HCT116 (cell line): ENCODE data around the gene TBC1D16. TPM values are rescaled to one million over a fixed set of nuclear protein-coding genes. Genes with fewer than 3 reads are reported as not detected.

ENCODE experiments used
- ATAC-seq: fragments of 200-7000 bp; cut with Tn5 transposase; 2 replicates; pipeline ENCODE4 v1.9.1; 2020; ENCODE audit warnings: mild to moderate bottlenecking, moderate library complexity
- BruUV-seq: library from RNA; stranded (reverse); fragments of 400-500 nt; replicated peaks from 2 replicates; lab custom pipeline; 2021; lab: Mats Ljungman, UMichigan
- CTCF ChIA-PET: fragments of 300-600 bp; sonication (Branson Sonifier 250); formaldehyde crosslinking; loops from one replicate; lab custom pipeline; 2021; ENCODE audit warnings: antibody characterized with exemption; lab: Charles Lee
- POLR2A ChIA-PET: fragments of 300-600, 350-600 bp; sonication (Branson Sonifier 250); formaldehyde crosslinking; loops from one replicate; lab custom pipeline; 2021; ENCODE audit warnings: antibody characterized with exemption; lab: Charles Lee
- RAD21 ChIA-PET, 2 experiments: fragments of 300-600 bp; sonication (Branson Sonifier 250); formaldehyde crosslinking; loops; one replicate each; lab custom pipeline; 2023; ENCODE audit warnings: low total read pairs in 2 of 2; ENCODE audit not compliant: uncharacterized antibody in 2 of 2, unreplicated experiment in 2 of 2, low non-redundant PET in 1 of 2; lab: Charles Lee
- DNase-seq: peaks from one replicate; pipeline ENCODE4 v3.0.0-alpha.2; 2010; ENCODE audit warnings: low read depth, low spot score
- H2AFZ ChIP-seq: fragments of 200-600 bp; shearing (Covaris generic), sonication (generic); 2 replicates; pipeline ENCODE4 v1.6.1; 2017; ENCODE audit warnings: low read depth, mixed run types, mixed read lengths, antibody characterized with exemption, low read length; ENCODE audit not compliant: poor library complexity, severe bottlenecking
- H3K27ac ChIP-seq: 2 replicates; pipeline ENCODE4 v1.5.1; 2012; ENCODE audit warnings: low read depth, low read length
- H3K27me3 ChIP-seq: fragments of 200-600 bp; sonication (generic); 2 replicates; pipeline ENCODE4 v1.6.1; 2016; ENCODE audit warnings: mixed run types, low read length, mixed read lengths; ENCODE audit not compliant: insufficient read depth
- H3K36me3 ChIP-seq, 2 experiments: fragments of 200-500 bp in 1 of 2; fragments of 200-600 bp in 1 of 2; sonication (Bioruptor generic) in 1 of 2; sonication (generic) in 1 of 2; 2 replicates each; pipeline versions ENCODE4 v1.5.1 to v1.6.1; 2014 to 2016; ENCODE audit warnings: low read length in 2 of 2, inconsistent platforms in 1 of 2, mixed read lengths in 1 of 2, mixed run types in 1 of 2; ENCODE audit not compliant: insufficient read depth in 2 of 2, control insufficient read depth in 1 of 2
- H3K4me1 ChIP-seq, 2 experiments: fragments of 200-600 bp in 1 of 2; sonication (generic) in 1 of 2; 2 replicates each; pipeline versions ENCODE4 v1.5.1 to v1.6.1; 2012 to 2017; ENCODE audit warnings: low read length in 2 of 2, inconsistent platforms in 1 of 2, mild to moderate bottlenecking in 1 of 2, mixed read lengths in 1 of 2, mixed run types in 1 of 2, moderate library complexity in 1 of 2; ENCODE audit not compliant: insufficient read depth in 2 of 2, control insufficient read depth in 1 of 2
- H3K4me2 ChIP-seq: fragments of 200-600 bp; sonication (generic); 2 replicates; pipeline ENCODE4 v1.6.1; 2017; ENCODE audit warnings: mixed run types, low read length, mixed read lengths
- H3K4me3 ChIP-seq, 2 experiments: fragments of 200-600 bp in 1 of 2; sonication (generic) in 1 of 2; replicated peaks in 1 of 2; 2 replicates each; pipeline ENCODE4 v1.5.1; 2011 to 2016; ENCODE audit warnings: low read length in 2 of 2, control low read depth in 1 of 2, low read depth in 1 of 2, mild to moderate bottlenecking in 1 of 2, mixed read lengths in 1 of 2, mixed run types in 1 of 2
- H3K79me2 ChIP-seq: fragments of 200-600 bp; sonication (generic); 2 replicates; pipeline ENCODE4 v1.6.1; 2017; ENCODE audit warnings: mild to moderate bottlenecking, mixed run types, low read length, moderate library complexity, mixed read lengths; ENCODE audit not compliant: insufficient read depth
- H3K9ac ChIP-seq: fragments of 200-600 bp; sonication (generic); 2 replicates; pipeline ENCODE4 v1.6.1; 2016; ENCODE audit warnings: low read length, mixed read lengths
- H3K9me2 ChIP-seq: fragments of 200-600 bp; sonication (generic), shearing (Covaris generic); 2 replicates; pipeline ENCODE4 v1.6.1; 2017; ENCODE audit warnings: mixed run types, mild to moderate bottlenecking, moderate library complexity; ENCODE audit not compliant: insufficient read depth
- H3K9me3 ChIP-seq, 2 experiments: fragments of 200-500 bp in 1 of 2; fragments of 200-600 bp in 1 of 2; sonication (Bioruptor generic) in 1 of 2; sonication (generic) in 1 of 2; 2 replicates each; pipeline ENCODE4 v1.6.1; 2014 to 2017; ENCODE audit warnings: low read length in 2 of 2, mixed read lengths in 2 of 2, inconsistent platforms in 1 of 2, low read depth in 1 of 2, mild to moderate bottlenecking in 1 of 2, mixed run types in 1 of 2, moderate library complexity in 1 of 2; ENCODE audit not compliant: control insufficient read depth in 1 of 2, insufficient read depth in 1 of 2
- H4K20me1 ChIP-seq: fragments of 200-600 bp; sonication (generic), shearing (Covaris generic); 2 replicates; pipeline ENCODE4 v1.6.1; 2017; ENCODE audit warnings: mixed run types, mild to moderate bottlenecking, moderate library complexity; ENCODE audit not compliant: insufficient read depth
- ATF3 ChIP-seq: IDR thresholded peaks from 2 replicates; pipeline ENCODE4 v1.6.1; 2012
- CEBPB ChIP-seq: IDR thresholded peaks from 2 replicates; pipeline ENCODE4 v1.6.1; 2012; ENCODE audit warnings: low read depth
- EGR1 ChIP-seq: IDR thresholded peaks from 2 replicates; pipeline ENCODE4 v1.6.1; 2012; ENCODE audit warnings: low read depth
- ELF1 ChIP-seq: IDR thresholded peaks from 2 replicates; pipeline ENCODE4 v1.6.1; 2012; ENCODE audit warnings: low read depth, borderline replicate concordance
- EZH2 ChIP-seq: fragments of 200-600 bp; sonication (generic); IDR thresholded peaks from 2 replicates; pipeline ENCODE4 v1.6.1; 2017; ENCODE audit warnings: antibody characterized with exemption, mixed run types
- MAX ChIP-seq: IDR thresholded peaks from 2 replicates; pipeline ENCODE4 v1.6.1; 2012
- POLR2A ChIP-seq: IDR thresholded peaks from 2 replicates; pipeline ENCODE4 v1.7.0; 2011; ENCODE audit warnings: borderline replicate concordance; ENCODE audit not compliant: insufficient read depth, insufficient read length; ENCODE audit errors: extremely low read depth
- RAD21 ChIP-seq: IDR thresholded peaks from 2 replicates; pipeline ENCODE4 v1.6.1; 2012; ENCODE audit warnings: low read depth, mild to moderate bottlenecking
- REST ChIP-seq: IDR thresholded peaks from 2 replicates; pipeline ENCODE4 v1.6.1; 2012; ENCODE audit warnings: low read depth
- SRF ChIP-seq: IDR thresholded peaks from 2 replicates; pipeline ENCODE4 v1.6.1; 2012; ENCODE audit warnings: low read depth
- ZBTB33 ChIP-seq: IDR thresholded peaks from 2 replicates; pipeline ENCODE4 v1.6.1; 2011; ENCODE audit warnings: mild to moderate bottlenecking, low read length, moderate library complexity; ENCODE audit not compliant: insufficient replicate concordance; ENCODE audit errors: extremely low read depth
- ZFX ChIP-seq: fragments of 450-650 bp; IDR thresholded peaks from 2 replicates; pipeline ENCODE4 v1.6.1; 2017
- intact Hi-C: fragments of 100-400 bp; cut with micrococcal nuclease; formaldehyde crosslinking; loops from 2 replicates; pipeline ENCODE4 v1.10.0; 2022
- total RNA-seq: library from RNA; stranded (reverse); gene quantifications from one replicate; pipeline ENCODE4 v1.2.1, GENCODE V29; 2021; ENCODE audit not compliant: unreplicated experiment

The TBC1D16 gene
- total RNA-seq, 1 experiment from 2014 or later, result 31.1 TPM

GRCh38 chr17:79940459-79941087, 95.1 kb downstream of the TBC1D16 start:
- Histone ChIP-seq H3K4me1 (peaks cover 3 to 11% of the 10 kb centered on the region in 2 experiments; a peak in 2 of 4 replicates), H3K4me3 (no peak overlapping the region), H3K9me2 (no peaks in the 10 kb centered on the region), H3K27me3 (no peaks in the 10 kb centered on the region), H3K79me2 (no peaks in the 10 kb centered on the region), H3K36me3 (no peaks in the 10 kb centered on the region), H3K27ac (no peak overlapping the region), H2AFZ (no peak overlapping the region), H3K9ac (no peak overlapping the region), H4K20me1 (no peaks in the 10 kb centered on the region), H3K4me2 (no peak overlapping the region), H3K9me3 (no peaks in the 10 kb centered on the region)
- DNase-seq (no peak), ATAC-seq (no peak)
- ChIA-PET POLR2A (no interaction called here), RAD21 (no interaction called here), CTCF (no interaction called here)
- no TSS peak for BruUV-seq
- TF ChIP-seq ELF1 (no peak), MAX (no peak), EZH2 (no peak), EGR1 (no peak), REST (no peak), ZFX (no peak), ATF3 (no peak), SRF (no peak), POLR2A (no peak), ZBTB33 (no peak), RAD21 (no peak), CEBPB (no peak)
- intact Hi-C loops, result no loop called here
